HepG2 (cell line): ENCODE results near the gene MICOS13.

Experiments used
- ASH2L ChIP-seq: fragments of 300-600, 200-600 bp; sonication (generic); IDR thresholded peaks from 2 replicates; pipeline ENCODE4 v1.7.0; 2017; ENCODE audit warnings: low read depth, mild to moderate bottlenecking, moderate library complexity, mixed read lengths, low read length; ENCODE audit not compliant: insufficient read length
- TF ChIP-seq, protein P1 (sequence below): sonication (generic); formaldehyde crosslinking; conservative IDR thresholded peaks from 2 replicates; pipeline ENCODE4 v1.5.0; 2020; ENCODE audit warnings: missing genetic modification reagents
- TF ChIP-seq, protein P2 (sequence below), 2 experiments: IDR thresholded peaks; 2 replicates each; pipeline ENCODE4 v1.6.1; 2011 to 2012; ENCODE audit warnings: low read length in 2 of 2, borderline replicate concordance in 1 of 2, low read depth in 1 of 2, mild to moderate bottlenecking in 1 of 2, moderate library complexity in 1 of 2
- TF ChIP-seq, protein P3 (sequence below): sonication (generic); formaldehyde crosslinking; IDR thresholded peaks from 2 replicates; pipeline ENCODE4 v1.4.0; 2020; ENCODE audit warnings: missing genetic modification reagents
- TF ChIP-seq, protein P4 (sequence below): sonication (generic); formaldehyde crosslinking; IDR thresholded peaks from 2 replicates; pipeline ENCODE4 v1.4.0; 2020; ENCODE audit warnings: missing genetic modification reagents; ENCODE audit errors: not compliant biosample characterization

DNA sequence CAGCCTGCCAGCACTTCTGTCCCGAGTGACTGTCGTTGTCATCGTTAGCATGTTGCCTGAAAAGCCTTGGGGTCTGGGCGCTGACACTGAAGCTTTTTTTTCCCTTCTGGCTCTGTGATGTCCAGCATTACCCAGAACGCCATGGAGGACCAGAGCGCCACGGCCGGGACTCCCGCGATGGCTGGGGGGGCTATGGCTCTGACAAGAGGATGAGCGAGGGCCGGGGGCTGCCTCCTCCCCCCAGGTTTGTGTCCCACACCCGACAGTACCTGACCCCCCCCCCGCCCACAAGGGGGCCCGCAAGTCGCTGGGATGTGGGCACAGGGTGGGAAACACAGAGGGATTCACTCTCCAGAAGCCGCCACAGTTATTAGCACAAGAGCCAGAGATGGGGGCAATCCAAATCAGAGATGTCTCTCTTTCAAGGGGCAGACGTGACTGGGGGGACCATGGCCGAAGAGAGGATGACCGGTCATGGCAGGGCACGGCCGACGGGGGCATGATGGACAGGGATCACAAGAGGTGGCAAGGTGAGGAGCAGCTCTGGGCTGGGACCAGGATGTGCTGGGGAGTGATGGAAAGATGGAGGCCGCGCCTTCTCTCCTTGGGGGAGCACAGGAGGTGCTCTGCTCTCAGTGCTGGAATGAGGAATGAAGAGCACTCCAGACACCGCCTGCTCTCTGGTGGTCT lies 13.2 kb downstream of the MICOS13 start:
- TF ChIP-seq, protein P1, sequence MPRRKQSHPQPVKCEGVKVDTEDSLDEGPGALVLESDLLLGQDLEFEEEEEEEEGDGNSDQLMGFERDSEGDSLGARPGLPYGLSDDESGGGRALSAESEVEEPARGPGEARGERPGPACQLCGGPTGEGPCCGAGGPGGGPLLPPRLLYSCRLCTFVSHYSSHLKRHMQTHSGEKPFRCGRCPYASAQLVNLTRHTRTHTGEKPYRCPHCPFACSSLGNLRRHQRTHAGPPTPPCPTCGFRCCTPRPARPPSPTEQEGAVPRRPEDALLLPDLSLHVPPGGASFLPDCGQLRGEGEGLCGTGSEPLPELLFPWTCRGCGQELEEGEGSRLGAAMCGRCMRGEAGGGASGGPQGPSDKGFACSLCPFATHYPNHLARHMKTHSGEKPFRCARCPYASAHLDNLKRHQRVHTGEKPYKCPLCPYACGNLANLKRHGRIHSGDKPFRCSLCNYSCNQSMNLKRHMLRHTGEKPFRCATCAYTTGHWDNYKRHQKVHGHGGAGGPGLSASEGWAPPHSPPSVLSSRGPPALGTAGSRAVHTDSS (CRISPR knock-in tag), result no peak
- TF ChIP-seq, protein P2, sequence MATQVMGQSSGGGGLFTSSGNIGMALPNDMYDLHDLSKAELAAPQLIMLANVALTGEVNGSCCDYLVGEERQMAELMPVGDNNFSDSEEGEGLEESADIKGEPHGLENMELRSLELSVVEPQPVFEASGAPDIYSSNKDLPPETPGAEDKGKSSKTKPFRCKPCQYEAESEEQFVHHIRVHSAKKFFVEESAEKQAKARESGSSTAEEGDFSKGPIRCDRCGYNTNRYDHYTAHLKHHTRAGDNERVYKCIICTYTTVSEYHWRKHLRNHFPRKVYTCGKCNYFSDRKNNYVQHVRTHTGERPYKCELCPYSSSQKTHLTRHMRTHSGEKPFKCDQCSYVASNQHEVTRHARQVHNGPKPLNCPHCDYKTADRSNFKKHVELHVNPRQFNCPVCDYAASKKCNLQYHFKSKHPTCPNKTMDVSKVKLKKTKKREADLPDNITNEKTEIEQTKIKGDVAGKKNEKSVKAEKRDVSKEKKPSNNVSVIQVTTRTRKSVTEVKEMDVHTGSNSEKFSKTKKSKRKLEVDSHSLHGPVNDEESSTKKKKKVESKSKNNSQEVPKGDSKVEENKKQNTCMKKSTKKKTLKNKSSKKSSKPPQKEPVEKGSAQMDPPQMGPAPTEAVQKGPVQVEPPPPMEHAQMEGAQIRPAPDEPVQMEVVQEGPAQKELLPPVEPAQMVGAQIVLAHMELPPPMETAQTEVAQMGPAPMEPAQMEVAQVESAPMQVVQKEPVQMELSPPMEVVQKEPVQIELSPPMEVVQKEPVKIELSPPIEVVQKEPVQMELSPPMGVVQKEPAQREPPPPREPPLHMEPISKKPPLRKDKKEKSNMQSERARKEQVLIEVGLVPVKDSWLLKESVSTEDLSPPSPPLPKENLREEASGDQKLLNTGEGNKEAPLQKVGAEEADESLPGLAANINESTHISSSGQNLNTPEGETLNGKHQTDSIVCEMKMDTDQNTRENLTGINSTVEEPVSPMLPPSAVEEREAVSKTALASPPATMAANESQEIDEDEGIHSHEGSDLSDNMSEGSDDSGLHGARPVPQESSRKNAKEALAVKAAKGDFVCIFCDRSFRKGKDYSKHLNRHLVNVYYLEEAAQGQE (IDR thresholded peaks at IDR 0.05; ENCODE audit: borderline replicate concordance in 1 of 2, low read depth in 1 of 2, low read length in 2 of 2), result no peak
- TF ChIP-seq, protein P3, sequence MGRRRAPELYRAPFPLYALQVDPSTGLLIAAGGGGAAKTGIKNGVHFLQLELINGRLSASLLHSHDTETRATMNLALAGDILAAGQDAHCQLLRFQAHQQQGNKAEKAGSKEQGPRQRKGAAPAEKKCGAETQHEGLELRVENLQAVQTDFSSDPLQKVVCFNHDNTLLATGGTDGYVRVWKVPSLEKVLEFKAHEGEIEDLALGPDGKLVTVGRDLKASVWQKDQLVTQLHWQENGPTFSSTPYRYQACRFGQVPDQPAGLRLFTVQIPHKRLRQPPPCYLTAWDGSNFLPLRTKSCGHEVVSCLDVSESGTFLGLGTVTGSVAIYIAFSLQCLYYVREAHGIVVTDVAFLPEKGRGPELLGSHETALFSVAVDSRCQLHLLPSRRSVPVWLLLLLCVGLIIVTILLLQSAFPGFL, result no peak
- TF ChIP-seq ASH2L, result no peak
- TF ChIP-seq, protein P4, sequence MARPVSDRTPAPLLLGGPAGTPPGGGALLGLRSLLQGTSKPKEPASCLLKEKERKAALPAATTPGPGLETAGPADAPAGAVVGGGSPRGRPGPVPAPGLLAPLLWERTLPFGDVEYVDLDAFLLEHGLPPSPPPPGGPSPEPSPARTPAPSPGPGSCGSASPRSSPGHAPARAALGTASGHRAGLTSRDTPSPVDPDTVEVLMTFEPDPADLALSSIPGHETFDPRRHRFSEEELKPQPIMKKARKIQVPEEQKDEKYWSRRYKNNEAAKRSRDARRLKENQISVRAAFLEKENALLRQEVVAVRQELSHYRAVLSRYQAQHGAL, result no peak
